H9 (cell line): ENCODE measurements around the gene SCYGR7. TPM values are rescaled to one million over a fixed set of nuclear protein-coding genes. Genes with fewer than 3 reads are reported as not detected.

Source experiments
- DNase-seq: peaks from one replicate; pipeline ENCODE4 v3.0.0-alpha.2; 2017
- H2AFZ ChIP-seq: one replicate; pipeline ENCODE4 v1.6.1; 2013; ENCODE audit warnings: mild to moderate bottlenecking, low read length, control low read depth, moderate library complexity
- H2AK5ac ChIP-seq: 2 replicates; pipeline ENCODE4 v1.6.1; 2013; ENCODE audit warnings: low read length, control low read depth, mixed read lengths; ENCODE audit not compliant: insufficient read length
- H2BK120ac ChIP-seq: one replicate; pipeline ENCODE4 v1.6.1; 2013; ENCODE audit warnings: low read depth, mild to moderate bottlenecking, low read length, control low read depth, inconsistent platforms; ENCODE audit not compliant: poor library complexity, severe bottlenecking
- H2BK12ac ChIP-seq: 2 replicates; pipeline ENCODE4 v1.6.1; 2013; ENCODE audit warnings: low read length, control low read depth, mixed read lengths, low read depth; ENCODE audit not compliant: insufficient read length
- H2BK15ac ChIP-seq: 2 replicates; pipeline ENCODE4 v1.6.1; 2013; ENCODE audit warnings: low read depth, low read length, control low read depth
- H2BK20ac ChIP-seq: one replicate; pipeline ENCODE4 v1.6.1; 2013; ENCODE audit warnings: low read depth, mild to moderate bottlenecking, low read length, control low read depth, inconsistent platforms; ENCODE audit not compliant: poor library complexity, severe bottlenecking
- H2BK5ac ChIP-seq: 2 replicates; pipeline ENCODE4 v1.6.1; 2013; ENCODE audit warnings: low read length, control low read depth, mixed read lengths; ENCODE audit not compliant: insufficient read length
- H3K14ac ChIP-seq: 2 replicates; pipeline ENCODE4 v1.6.1; 2013; ENCODE audit warnings: low read length, control low read depth; ENCODE audit not compliant: insufficient read depth
- H3K18ac ChIP-seq: 2 replicates; pipeline ENCODE4 v1.6.1; 2013; ENCODE audit warnings: low read depth, mild to moderate bottlenecking, mixed read lengths, low read length, control low read depth; ENCODE audit not compliant: insufficient read length
- H3K23ac ChIP-seq: 2 replicates; pipeline ENCODE4 v1.6.1; 2013; ENCODE audit warnings: low read length, control low read depth, mixed read lengths, low read depth; ENCODE audit not compliant: insufficient read length
- H3K23me2 ChIP-seq: 2 replicates; pipeline ENCODE4 v1.6.1; 2013; ENCODE audit warnings: low read depth, mild to moderate bottlenecking, mixed read lengths, low read length, control low read depth; ENCODE audit not compliant: insufficient read length, poor library complexity, severe bottlenecking
- H3K27ac ChIP-seq: 2 replicates; pipeline ENCODE4 v1.5.1; 2013; ENCODE audit warnings: low read length, control low read depth, mixed read lengths, low read depth; ENCODE audit not compliant: insufficient read length
- H3K27me3 ChIP-seq: 2 replicates; pipeline ENCODE4 v1.6.1; 2013; ENCODE audit warnings: low read length, control low read depth, inconsistent platforms; ENCODE audit not compliant: insufficient read depth
- H3K4ac ChIP-seq: 2 replicates; pipeline ENCODE4 v1.6.1; 2013; ENCODE audit warnings: low read depth, mild to moderate bottlenecking, control low read depth, inconsistent platforms, low read length, moderate library complexity
- H3K4me1 ChIP-seq: 2 replicates; pipeline ENCODE4 v1.6.1; 2013; ENCODE audit warnings: low read length, control low read depth, inconsistent platforms; ENCODE audit not compliant: insufficient read depth
- H3K4me2 ChIP-seq: 2 replicates; pipeline ENCODE4 v1.6.1; 2013; ENCODE audit warnings: low read length, control low read depth, mixed read lengths; ENCODE audit not compliant: insufficient read length, insufficient read depth
- H3K56ac ChIP-seq: 2 replicates; pipeline ENCODE4 v1.6.1; 2013; ENCODE audit warnings: low read depth, mild to moderate bottlenecking, mixed read lengths, low read length, control low read depth; ENCODE audit not compliant: insufficient read length
- H3K79me1 ChIP-seq: 2 replicates; pipeline ENCODE4 v1.6.1; 2013; ENCODE audit warnings: low read depth, mild to moderate bottlenecking, moderate library complexity, low read length, control low read depth, inconsistent platforms; ENCODE audit not compliant: insufficient read depth, poor library complexity, severe bottlenecking
- H3K79me2 ChIP-seq: 2 replicates; pipeline ENCODE4 v1.6.1; 2013; ENCODE audit warnings: low read length, control low read depth, inconsistent platforms; ENCODE audit not compliant: insufficient read depth
- H3K9ac ChIP-seq: 2 replicates; pipeline ENCODE4 v1.6.1; 2013; ENCODE audit warnings: low read length, control low read depth, mixed read lengths; ENCODE audit not compliant: insufficient read length; ENCODE audit errors: extremely low read depth
- H3K9me3 ChIP-seq: one replicate; pipeline ENCODE4 v1.6.1; 2013; ENCODE audit warnings: low read depth, low read length, inconsistent platforms; ENCODE audit not compliant: control insufficient read depth
- H3T11ph ChIP-seq: one replicate; pipeline ENCODE4 v1.6.1; 2013; ENCODE audit warnings: mild to moderate bottlenecking, low read length, control low read depth, inconsistent platforms
- H4K20me1 ChIP-seq: one replicate; pipeline ENCODE4 v1.6.1; 2013; ENCODE audit not compliant: control insufficient read depth, insufficient read length, insufficient read depth
- H4K5ac ChIP-seq: 2 replicates; pipeline ENCODE4 v1.6.1; 2013; ENCODE audit warnings: low read depth, mild to moderate bottlenecking, mixed read lengths, low read length, control low read depth; ENCODE audit not compliant: insufficient read length
- H4K8ac ChIP-seq: replicated peaks from 2 replicates; pipeline ENCODE4 v1.6.1; 2013; ENCODE audit warnings: low read length, control low read depth, mixed read lengths, low read depth; ENCODE audit not compliant: insufficient read length
- H4K91ac ChIP-seq: 2 replicates; pipeline ENCODE4 v1.6.1; 2013; ENCODE audit warnings: low read depth, mild to moderate bottlenecking, moderate library complexity, mixed read lengths, low read length, control low read depth; ENCODE audit not compliant: insufficient read length
- H3K27ac Mint-ChIP-seq, 3 experiments: 2 replicates in 2 of 3; 3 replicates in 1 of 3; pipeline ENCODE4 v1.8.0; 2020 to 2021; ENCODE audit warnings: mixed read lengths in 3 of 3, mild to moderate bottlenecking in 1 of 3, moderate library complexity in 1 of 3
- H3K27me3 Mint-ChIP-seq: 2 replicates; pipeline ENCODE4 v1.8.0; 2021; ENCODE audit warnings: low read depth, mild to moderate bottlenecking, moderate library complexity, mixed read lengths
- H3K36me3 Mint-ChIP-seq, 3 experiments: 2 replicates in 2 of 3; 3 replicates in 1 of 3; pipeline ENCODE4 v1.8.0; 2020 to 2021; ENCODE audit warnings: low read depth in 3 of 3, mixed read lengths in 3 of 3; ENCODE audit not compliant: insufficient read depth in 1 of 3
- H3K4me1 Mint-ChIP-seq, 2 experiments: 2 replicates each; pipeline ENCODE4 v1.8.0; 2020; ENCODE audit warnings: mixed read lengths in 2 of 2
- H3K4me3 Mint-ChIP-seq, 2 experiments: 2 replicates in 1 of 2; 3 replicates in 1 of 2; pipeline ENCODE4 v1.8.0; 2020 to 2021; ENCODE audit warnings: mild to moderate bottlenecking in 2 of 2, mixed read lengths in 2 of 2, moderate library complexity in 1 of 2
- H3K9me3 Mint-ChIP-seq, 2 experiments: 2 replicates in 1 of 2; 3 replicates in 1 of 2; pipeline ENCODE4 v1.8.0; 2020; ENCODE audit warnings: mild to moderate bottlenecking in 2 of 2, mixed read lengths in 2 of 2, moderate library complexity in 1 of 2
- CTCF ChIP-seq: fragments of 200-600 bp; sonication (generic); conservative IDR thresholded peaks from 3 replicates; pipeline ENCODE4 v1.8.0; 2021; ENCODE audit warnings: antibody characterized with exemption, mild to moderate bottlenecking
- WGBS: extraction: QIAGEN DNeasy Blood & Tissue Kit; methylation state at CpG from one replicate; pipeline ENCODE4 v1.1.7; 2013; ENCODE audit warnings: missing lambda C conversion rate, low lambda C conversion rate, mixed read lengths; ENCODE audit not compliant: insufficient read length; ENCODE audit errors: extremely low coverage; 5-methylcytosine and 5-hydroxymethylcytosine counted together
- total RNA-seq: library from RNA; stranded (reverse); gene quantifications from 2 replicates; pipeline ENCODE4 v1.2.1, GENCODE V29; 2021

Gene SCYGR7
- total RNA-seq, 1 experiment from 2014 or later = not detected

- H4K91ac ChIP-seq = no peak overlapping the region
- no peak overlapping the region for H3T11ph ChIP-seq
- peaks cover 4% of the 10 kb centered on the region in 3 experiments; a peak in 5 of 7 replicates for H3K36me3 Mint-ChIP-seq
- H2BK5ac ChIP-seq = no peak overlapping the region
- H3K9ac ChIP-seq = no peak overlapping the region
- no CpG with 5 or more reads among the region's 4 CpGs for WGBS
- H3K9me3 Mint-ChIP-seq = peaks cover 0 to 3% of the 10 kb centered on the region in 2 experiments; a peak in 4 of 5 replicates
- no peak overlapping the region for H2AFZ ChIP-seq
- no peak overlapping the region for H2BK120ac ChIP-seq
- H3K56ac ChIP-seq = no peak overlapping the region
- no peak overlapping the region for H3K23ac ChIP-seq
- H2BK20ac ChIP-seq = no peak overlapping the region
- no peak overlapping the region for H2BK15ac ChIP-seq
- no peaks in the 10 kb centered on the region for H3K27me3 Mint-ChIP-seq
- no peak overlapping the region for H3K18ac ChIP-seq
- no peak overlapping the region for H3K14ac ChIP-seq
- no peaks in the 10 kb centered on the region for H3K9me3 ChIP-seq
- no peak overlapping the region for H3K4me2 ChIP-seq
- no peak overlapping the region for H4K8ac ChIP-seq
- H3K23me2 ChIP-seq = no peaks in the 10 kb centered on the region
- DNase-seq = no peak
- H3K4me3 Mint-ChIP-seq = no peak overlapping the region
- peaks cover 0 to 8% of the 10 kb centered on the region in 2 experiments; a peak in 2 of 4 replicates for H3K4me1 Mint-ChIP-seq
- no peaks in the 10 kb centered on the region for H3K4me1 ChIP-seq
- peak overlapping the region in 1 of 3 experiments; percentile 20; a peak in 1 of 7 replicates for H3K27ac Mint-ChIP-seq
- no peaks in the 10 kb centered on the region for H3K79me1 ChIP-seq
- H2BK12ac ChIP-seq = no peak overlapping the region
- H2AK5ac ChIP-seq = no peak overlapping the region
- no peak overlapping the region for H4K5ac ChIP-seq
- no peak overlapping the region for H3K4ac ChIP-seq
- H3K79me2 ChIP-seq = no peaks in the 10 kb centered on the region
- TF ChIP-seq CTCF = no peak
- H3K27me3 ChIP-seq = no peaks in the 10 kb centered on the region
- no peaks in the 10 kb centered on the region for H4K20me1 ChIP-seq
- no peak overlapping the region for H3K27ac ChIP-seq
Measured at GRCh38 chr2:227706859-227707258, 21.3 kb upstream of the SCYGR7 start.
